ENCODE results near the gene VPS51.

DNA sequence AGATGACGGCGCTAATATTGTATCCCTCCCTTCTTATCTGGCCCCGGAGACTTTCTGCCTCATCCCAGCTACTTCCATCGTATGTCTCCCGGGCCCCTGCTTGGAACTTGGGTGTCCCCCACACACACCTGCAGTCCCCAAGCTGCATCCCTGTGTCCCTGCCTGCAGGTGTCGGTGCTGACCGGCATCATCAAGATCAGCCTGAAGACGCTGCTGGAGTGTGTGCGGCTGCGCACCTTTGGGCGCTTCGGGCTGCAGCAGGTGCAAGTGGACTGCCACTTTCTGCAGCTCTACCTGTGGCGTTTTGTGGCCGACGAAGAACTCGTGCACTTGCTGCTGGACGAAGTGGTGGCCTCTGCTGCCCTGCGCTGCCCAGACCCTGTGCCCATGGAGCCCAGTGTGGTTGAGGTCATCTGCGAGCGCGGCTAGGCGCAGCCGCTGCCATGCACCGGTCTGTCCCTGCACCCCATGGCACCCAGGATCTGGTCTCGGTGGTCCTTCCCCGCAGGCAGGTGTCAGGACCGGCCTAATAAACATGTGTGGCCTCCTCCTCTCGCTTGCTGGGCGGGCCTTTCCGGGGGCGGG lies 15.2 kb downstream of the VPS51 start:
- TF ChIP-seq, protein P1, sequence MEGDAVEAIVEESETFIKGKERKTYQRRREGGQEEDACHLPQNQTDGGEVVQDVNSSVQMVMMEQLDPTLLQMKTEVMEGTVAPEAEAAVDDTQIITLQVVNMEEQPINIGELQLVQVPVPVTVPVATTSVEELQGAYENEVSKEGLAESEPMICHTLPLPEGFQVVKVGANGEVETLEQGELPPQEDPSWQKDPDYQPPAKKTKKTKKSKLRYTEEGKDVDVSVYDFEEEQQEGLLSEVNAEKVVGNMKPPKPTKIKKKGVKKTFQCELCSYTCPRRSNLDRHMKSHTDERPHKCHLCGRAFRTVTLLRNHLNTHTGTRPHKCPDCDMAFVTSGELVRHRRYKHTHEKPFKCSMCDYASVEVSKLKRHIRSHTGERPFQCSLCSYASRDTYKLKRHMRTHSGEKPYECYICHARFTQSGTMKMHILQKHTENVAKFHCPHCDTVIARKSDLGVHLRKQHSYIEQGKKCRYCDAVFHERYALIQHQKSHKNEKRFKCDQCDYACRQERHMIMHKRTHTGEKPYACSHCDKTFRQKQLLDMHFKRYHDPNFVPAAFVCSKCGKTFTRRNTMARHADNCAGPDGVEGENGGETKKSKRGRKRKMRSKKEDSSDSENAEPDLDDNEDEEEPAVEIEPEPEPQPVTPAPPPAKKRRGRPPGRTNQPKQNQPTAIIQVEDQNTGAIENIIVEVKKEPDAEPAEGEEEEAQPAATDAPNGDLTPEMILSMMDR (conservative IDR thresholded peaks at IDR 0.05): no peak
- no peak for TF ChIP-seq ZFX (IDR thresholded peaks at IDR 0.05)
